GM12872 (cell line): ENCODE results near the gene CEP85.

Experiments
- TF ChIP-seq, protein P1 (sequence below): IDR thresholded peaks from 3 replicates; pipeline ENCODE4 v1.5.1; 2011; ENCODE audit warnings: low read depth, mild to moderate bottlenecking, low read length, moderate library complexity; ENCODE audit not compliant: insufficient read depth

CEP85 gene

DNA sequence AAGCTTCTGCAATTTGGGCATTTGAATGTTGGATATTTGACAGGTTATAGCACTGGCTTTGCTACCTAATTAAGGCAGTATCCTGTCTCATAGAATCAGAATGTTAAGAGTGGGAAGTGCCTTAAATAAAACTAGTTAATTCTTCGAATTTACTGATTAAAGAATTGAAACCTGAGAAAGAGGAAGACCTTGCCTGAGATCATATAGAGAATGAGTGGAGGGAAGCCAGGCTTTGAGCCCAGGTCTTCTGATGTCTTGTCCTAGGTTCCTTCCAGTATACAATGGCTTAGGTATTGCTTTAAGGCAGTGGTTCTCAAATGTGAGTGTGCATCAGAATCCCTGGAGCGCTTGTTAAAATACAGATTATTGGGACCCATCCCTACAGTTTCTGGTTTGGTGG lies 25.0 kb downstream of the CEP85 start:
- TF ChIP-seq, protein P1, sequence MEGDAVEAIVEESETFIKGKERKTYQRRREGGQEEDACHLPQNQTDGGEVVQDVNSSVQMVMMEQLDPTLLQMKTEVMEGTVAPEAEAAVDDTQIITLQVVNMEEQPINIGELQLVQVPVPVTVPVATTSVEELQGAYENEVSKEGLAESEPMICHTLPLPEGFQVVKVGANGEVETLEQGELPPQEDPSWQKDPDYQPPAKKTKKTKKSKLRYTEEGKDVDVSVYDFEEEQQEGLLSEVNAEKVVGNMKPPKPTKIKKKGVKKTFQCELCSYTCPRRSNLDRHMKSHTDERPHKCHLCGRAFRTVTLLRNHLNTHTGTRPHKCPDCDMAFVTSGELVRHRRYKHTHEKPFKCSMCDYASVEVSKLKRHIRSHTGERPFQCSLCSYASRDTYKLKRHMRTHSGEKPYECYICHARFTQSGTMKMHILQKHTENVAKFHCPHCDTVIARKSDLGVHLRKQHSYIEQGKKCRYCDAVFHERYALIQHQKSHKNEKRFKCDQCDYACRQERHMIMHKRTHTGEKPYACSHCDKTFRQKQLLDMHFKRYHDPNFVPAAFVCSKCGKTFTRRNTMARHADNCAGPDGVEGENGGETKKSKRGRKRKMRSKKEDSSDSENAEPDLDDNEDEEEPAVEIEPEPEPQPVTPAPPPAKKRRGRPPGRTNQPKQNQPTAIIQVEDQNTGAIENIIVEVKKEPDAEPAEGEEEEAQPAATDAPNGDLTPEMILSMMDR = no peak

DNA sequence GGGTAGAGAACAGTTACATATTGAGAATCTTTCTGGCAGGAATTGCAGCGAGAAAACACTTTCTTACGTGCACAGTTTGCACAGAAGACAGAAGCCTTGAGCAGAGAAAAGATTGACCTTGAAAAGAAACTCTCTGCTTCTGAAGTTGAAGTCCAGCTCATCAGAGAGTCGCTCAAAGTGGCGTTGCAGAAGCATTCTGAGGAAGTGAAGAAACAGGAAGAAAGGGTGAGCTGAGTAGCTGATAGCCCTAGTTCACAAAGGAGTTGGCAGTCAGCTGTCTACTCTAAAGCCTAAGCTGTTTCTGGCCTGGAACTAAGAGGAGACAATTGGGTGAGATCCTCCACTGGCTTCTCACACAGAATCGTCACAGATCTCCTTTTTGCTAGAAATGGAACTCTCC lies 25.6 kb downstream of the CEP85 start:
- TF ChIP-seq, protein P1 = no peak

DNA sequence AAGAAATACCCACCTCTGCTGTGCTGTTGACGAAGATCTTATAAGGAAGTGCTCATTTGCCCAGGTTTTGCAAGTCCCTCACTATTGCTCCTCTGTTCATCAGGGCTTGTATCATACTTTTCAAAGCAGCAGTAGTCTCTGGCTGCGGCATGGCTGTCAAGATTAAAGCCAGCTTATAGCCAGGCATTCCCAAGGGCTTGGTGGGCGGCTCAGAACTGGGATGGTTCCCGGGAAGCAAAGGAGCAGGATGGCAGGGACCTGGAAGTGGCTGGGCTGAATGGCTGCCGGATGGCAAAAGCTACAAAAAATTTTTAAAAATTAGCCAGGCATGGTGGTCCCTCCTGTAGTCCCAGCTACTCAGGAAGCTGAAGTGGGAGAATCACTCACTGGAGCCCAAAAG lies 29.2 kb downstream of the CEP85 start:
- TF ChIP-seq, protein P1 = no peak

DNA sequence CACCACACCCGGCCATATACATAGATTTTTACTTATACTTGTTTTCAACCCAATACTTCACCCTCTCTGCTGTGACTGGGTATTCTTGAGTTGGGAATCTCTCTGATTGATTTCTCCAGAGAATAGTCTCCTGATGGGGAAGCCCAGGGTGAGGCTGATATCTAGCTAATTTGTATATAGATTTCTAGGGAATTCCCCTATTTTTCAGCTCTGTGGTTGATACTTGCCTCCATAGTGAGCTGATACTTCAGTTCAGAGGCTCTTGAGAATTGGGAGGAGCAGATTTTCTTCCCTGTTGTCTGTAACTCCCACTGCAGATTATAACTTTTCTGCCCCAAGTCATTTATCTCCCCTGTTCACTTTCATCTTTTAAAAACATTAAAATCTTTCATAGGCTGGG lies 31.4 kb downstream of the CEP85 start:
- TF ChIP-seq, protein P1 = no peak

DNA sequence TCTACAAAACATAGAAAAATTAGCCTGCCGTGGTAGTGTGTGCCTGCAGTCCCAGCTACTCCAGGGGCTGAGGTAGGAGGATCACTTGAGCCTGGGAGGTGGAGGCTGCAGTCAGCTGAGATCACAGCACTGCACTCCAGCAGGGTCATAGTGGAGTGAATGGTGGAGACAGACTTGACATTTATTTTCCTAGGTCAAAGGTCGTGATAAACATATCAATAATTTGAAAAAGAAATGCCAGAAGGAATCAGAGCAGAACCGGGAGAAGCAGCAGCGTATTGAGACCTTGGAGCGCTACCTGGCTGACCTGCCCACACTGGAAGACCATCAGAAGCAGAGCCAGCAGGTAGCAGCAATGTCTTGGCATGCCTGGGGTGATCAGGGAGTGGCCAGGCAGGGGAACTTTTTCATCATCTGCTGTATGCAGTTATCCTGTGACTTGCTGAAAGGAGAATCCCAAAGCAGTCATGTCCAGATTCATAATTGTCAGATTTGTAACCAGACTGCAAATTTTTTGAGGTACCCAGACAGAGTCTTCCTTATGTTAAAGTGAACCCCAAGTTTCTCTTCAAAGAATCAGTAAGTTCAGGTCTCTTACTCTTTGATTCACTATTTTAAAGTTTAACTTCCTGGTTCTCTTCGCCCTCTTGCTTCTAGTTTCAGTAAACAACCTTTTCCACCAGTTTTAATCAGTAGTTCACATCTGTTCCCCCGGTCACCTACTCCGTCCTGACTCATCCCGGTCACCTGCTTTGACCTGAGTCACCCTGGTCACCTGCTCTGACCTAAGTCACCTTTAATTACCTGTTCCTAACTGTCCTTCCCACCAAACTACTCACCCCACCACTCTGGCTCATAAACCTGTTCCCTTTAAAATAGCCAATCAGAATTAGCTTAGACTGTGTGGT lies 34.5 kb downstream of the CEP85 start:
- TF ChIP-seq, protein P1 = no peak

DNA sequence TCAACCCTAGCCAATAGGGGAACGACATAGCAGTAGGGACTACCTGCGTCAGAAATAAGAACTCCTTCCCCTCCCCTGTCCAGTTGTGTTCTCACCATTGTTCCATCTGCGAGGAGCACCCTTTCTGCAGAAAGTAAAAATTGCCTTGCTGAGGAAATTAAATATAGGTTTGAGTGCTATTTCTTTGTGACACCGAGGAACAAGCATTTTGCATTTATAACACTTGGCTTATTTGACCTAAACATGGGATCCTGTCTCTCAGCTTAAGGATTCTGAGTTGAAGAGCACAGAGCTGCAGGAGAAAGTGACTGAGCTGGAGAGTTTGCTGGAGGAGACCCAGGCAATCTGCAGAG lies 35.2 kb downstream of the CEP85 start:
- TF ChIP-seq, protein P1 = no peak

DNA sequence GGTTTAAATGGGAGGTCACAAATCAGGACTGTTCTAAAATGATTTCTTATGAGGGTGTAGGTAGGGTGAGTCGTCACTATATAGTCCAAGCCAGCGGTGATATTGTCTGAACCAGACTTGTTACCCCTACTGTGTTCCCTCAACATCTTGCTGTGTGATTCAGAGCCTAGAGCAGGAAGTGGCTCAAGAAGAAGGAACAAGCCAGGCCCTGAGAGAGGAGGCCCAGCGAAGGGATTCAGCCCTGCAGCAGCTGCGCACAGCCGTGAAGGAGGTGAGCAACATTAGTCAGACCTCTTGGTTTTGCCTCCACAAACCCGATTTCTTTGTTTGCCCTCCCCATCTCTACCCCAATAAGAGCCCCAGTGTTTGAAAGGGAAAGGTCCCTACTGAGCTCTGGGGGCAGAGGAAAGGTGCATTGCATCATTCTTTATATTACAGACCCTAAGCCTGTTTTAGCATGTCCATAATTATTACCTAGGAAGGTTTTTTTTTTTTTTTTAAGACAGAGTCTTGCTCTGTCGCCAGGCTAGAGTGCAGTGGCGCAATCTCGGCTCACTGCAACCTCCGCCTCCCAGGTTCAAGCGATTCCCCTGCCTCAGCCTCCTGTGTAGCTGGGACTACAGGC lies 40.9 kb downstream of the CEP85 start:
- TF ChIP-seq, protein P1 = no peak
